ENCODE results near the gene PIK3R3.

The PIK3R3 gene

DNA sequence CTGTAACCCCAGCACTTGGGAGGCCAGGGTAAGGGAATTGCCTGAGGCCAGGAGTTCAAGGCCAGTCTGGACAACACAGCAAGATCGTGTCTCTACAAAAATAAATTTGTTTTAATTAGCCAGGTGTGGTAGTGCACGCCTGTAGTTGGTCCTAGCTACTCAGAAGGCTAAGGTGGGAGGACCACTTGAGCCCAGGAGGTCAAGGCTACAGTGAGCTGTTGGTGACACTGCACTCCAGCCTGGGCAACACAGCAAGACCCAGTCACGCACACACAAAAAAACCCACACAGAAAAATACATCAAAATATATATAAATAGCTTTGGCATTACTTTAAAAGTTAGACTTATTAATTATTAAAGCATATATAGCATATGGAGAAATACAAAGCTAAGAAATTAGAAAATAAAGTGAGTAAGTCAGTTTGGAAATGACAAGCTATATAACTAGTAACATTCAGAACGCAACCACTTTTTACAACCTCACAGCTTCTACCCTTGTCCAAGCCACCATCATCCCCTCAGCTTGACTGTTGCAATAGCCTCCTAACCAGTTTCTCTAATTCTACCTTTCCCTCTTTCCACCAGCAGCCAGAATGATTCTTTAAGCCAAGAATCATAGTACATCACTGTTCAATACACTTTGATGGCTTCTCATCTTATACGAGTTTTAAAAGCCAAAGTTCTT lies 14.5 kb downstream of the PIK3R3 start:
- TF ChIP-seq EGR1 (IDR thresholded peaks at IDR 0.05) (no peak), CEBPB (IDR thresholded peaks at IDR 0.05) (no peak), ZBTB7A (IDR thresholded peaks at IDR 0.05; ENCODE audit: low read depth) (no peak), TAF1 (IDR thresholded peaks at IDR 0.05; ENCODE audit: low read depth) (no peak), NFIC (IDR thresholded peaks at IDR 0.05) (no peak), TEAD4 (IDR thresholded peaks at IDR 0.05) (no peak), CREB1 (IDR thresholded peaks at IDR 0.05; ENCODE audit: low read depth) (no peak), TCF12 (IDR thresholded peaks at IDR 0.05; ENCODE audit: low read depth) (no peak), EP300 (IDR thresholded peaks at IDR 0.05; ENCODE audit: borderline replicate concordance) (no peak), RAD21 (IDR thresholded peaks at IDR 0.05; ENCODE audit: low read depth) (no peak), FOXM1 (IDR thresholded peaks at IDR 0.05; ENCODE audit: borderline replicate concordance, low read depth) (no peak), YY1 (IDR thresholded peaks at IDR 0.05; ENCODE audit: low read depth) (no peak)
- TF ChIP-seq, protein P1, sequence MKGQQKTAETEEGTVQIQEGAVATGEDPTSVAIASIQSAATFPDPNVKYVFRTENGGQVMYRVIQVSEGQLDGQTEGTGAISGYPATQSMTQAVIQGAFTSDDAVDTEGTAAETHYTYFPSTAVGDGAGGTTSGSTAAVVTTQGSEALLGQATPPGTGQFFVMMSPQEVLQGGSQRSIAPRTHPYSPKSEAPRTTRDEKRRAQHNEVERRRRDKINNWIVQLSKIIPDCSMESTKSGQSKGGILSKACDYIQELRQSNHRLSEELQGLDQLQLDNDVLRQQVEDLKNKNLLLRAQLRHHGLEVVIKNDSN (IDR thresholded peaks at IDR 0.05), result no peak
- TF ChIP-seq, protein P2, sequence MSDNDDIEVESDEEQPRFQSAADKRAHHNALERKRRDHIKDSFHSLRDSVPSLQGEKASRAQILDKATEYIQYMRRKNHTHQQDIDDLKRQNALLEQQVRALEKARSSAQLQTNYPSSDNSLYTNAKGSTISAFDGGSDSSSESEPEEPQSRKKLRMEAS (IDR thresholded peaks at IDR 0.05), result no peak
- TF ChIP-seq, protein P3, sequence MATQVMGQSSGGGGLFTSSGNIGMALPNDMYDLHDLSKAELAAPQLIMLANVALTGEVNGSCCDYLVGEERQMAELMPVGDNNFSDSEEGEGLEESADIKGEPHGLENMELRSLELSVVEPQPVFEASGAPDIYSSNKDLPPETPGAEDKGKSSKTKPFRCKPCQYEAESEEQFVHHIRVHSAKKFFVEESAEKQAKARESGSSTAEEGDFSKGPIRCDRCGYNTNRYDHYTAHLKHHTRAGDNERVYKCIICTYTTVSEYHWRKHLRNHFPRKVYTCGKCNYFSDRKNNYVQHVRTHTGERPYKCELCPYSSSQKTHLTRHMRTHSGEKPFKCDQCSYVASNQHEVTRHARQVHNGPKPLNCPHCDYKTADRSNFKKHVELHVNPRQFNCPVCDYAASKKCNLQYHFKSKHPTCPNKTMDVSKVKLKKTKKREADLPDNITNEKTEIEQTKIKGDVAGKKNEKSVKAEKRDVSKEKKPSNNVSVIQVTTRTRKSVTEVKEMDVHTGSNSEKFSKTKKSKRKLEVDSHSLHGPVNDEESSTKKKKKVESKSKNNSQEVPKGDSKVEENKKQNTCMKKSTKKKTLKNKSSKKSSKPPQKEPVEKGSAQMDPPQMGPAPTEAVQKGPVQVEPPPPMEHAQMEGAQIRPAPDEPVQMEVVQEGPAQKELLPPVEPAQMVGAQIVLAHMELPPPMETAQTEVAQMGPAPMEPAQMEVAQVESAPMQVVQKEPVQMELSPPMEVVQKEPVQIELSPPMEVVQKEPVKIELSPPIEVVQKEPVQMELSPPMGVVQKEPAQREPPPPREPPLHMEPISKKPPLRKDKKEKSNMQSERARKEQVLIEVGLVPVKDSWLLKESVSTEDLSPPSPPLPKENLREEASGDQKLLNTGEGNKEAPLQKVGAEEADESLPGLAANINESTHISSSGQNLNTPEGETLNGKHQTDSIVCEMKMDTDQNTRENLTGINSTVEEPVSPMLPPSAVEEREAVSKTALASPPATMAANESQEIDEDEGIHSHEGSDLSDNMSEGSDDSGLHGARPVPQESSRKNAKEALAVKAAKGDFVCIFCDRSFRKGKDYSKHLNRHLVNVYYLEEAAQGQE (IDR thresholded peaks at IDR 0.05; ENCODE audit: low read depth), result no peak

DNA sequence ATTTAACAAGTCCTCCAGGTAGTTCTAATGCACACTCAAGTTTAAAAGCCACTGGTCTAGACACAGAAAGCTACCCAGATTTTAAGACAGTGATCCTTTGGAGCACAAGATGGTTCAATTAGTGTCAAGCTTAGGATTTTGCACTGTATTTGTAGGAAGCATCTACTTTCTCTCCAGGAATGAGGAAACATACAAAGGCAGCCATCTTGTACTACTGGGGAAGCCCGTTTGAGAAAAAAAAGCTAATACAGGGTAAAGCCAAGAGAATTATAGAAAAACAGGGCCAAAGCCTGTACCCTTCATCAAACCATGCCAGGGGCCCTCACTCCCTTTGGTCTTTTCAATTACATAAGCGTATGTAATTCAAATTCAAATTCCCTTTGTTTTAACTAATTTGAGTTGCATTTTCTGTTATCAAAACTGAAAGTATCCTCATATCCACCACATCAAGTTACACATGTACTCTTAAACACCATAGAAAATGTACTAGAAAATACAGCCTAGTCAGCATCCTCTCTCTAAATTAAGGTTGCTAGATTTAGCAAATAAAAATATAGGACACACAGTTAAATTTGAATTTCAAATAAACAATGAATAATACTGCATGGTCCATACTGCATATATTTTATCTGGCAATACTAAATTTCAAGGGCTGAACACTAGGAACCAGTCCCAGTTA lies 17.4 kb downstream of the PIK3R3 start:
- no peak for TF ChIP-seq CREB1 (IDR thresholded peaks at IDR 0.05; ENCODE audit: low read depth)
- TF ChIP-seq, protein P3 (IDR thresholded peaks at IDR 0.05; ENCODE audit: low read depth), result no peak
- no peak for TF ChIP-seq RAD21 (IDR thresholded peaks at IDR 0.05; ENCODE audit: low read depth)
- TF ChIP-seq, protein P2 (IDR thresholded peaks at IDR 0.05), result no peak
- no peak for TF ChIP-seq EGR1 (IDR thresholded peaks at IDR 0.05)
- TF ChIP-seq TAF1 (IDR thresholded peaks at IDR 0.05; ENCODE audit: low read depth), result no peak
- no peak for TF ChIP-seq TCF12 (IDR thresholded peaks at IDR 0.05; ENCODE audit: low read depth)
- TF ChIP-seq FOXM1 (IDR thresholded peaks at IDR 0.05; ENCODE audit: borderline replicate concordance, low read depth), result no peak
- no peak for TF ChIP-seq ZBTB7A (IDR thresholded peaks at IDR 0.05; ENCODE audit: low read depth)

DNA sequence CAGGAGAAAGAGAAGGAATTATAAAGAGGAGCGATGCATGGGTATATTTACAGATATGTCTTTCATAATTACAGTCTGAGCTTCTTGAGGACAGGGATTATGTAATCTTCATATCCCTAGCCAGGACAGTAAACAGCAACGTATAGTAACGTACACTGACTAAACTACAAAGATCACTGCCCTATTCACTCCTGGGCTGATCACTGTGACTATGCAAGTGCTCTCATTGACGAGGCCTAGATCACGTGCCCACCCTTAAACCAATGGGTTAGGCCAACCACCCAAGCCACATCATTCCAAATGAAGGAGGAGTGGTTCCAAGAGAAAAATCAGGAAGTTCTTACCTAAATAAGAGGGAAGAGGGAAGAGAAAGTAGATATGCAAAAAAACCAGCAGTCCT lies 18.5 kb downstream of the PIK3R3 start:
- no peak for TF ChIP-seq CEBPB (IDR thresholded peaks at IDR 0.05)
- no peak for TF ChIP-seq CREB1 (IDR thresholded peaks at IDR 0.05; ENCODE audit: low read depth)
- no peak for TF ChIP-seq TCF12 (IDR thresholded peaks at IDR 0.05; ENCODE audit: low read depth)
- TF ChIP-seq EP300 (IDR thresholded peaks at IDR 0.05; ENCODE audit: borderline replicate concordance), result no peak
- no peak for TF ChIP-seq ZBTB7A (IDR thresholded peaks at IDR 0.05; ENCODE audit: low read depth)
- TF ChIP-seq EGR1 (IDR thresholded peaks at IDR 0.05), result no peak
- no peak for TF ChIP-seq RAD21 (IDR thresholded peaks at IDR 0.05; ENCODE audit: low read depth)
- TF ChIP-seq FOXM1 (IDR thresholded peaks at IDR 0.05; ENCODE audit: borderline replicate concordance, low read depth), result no peak
- TF ChIP-seq, protein P3 (IDR thresholded peaks at IDR 0.05; ENCODE audit: low read depth), result no peak
- no peak for TF ChIP-seq TAF1 (IDR thresholded peaks at IDR 0.05; ENCODE audit: low read depth)
- TF ChIP-seq TEAD4 (IDR thresholded peaks at IDR 0.05), result no peak
- TF ChIP-seq YY1 (IDR thresholded peaks at IDR 0.05; ENCODE audit: low read depth), result no peak
- TF ChIP-seq, protein P1 (IDR thresholded peaks at IDR 0.05), result no peak
- TF ChIP-seq, protein P2 (IDR thresholded peaks at IDR 0.05), result no peak
- no peak for TF ChIP-seq NFIC (IDR thresholded peaks at IDR 0.05)

Measured in Ishikawa (cell line).